HG03378 (cell line): Measurements from ENCODE around the gene DISP2.

Source experiments
- ATAC-seq: cut with Tn5 transposase; IDR thresholded peaks from one replicate; pipeline ENCODE4 v1.9.1; 2021; ENCODE audit warnings: mild to moderate bottlenecking, moderate library complexity; ENCODE audit not compliant: unreplicated experiment

DISP2 gene

GRCh38 chr15:40340740-40341400 lies 17.1 kb upstream of the DISP2 start, which contains the start of gene CCDC9B:
Gene CCDC9B (minus strand): TSS chr15:40340939. CDS start chr15:40340819, 120 bp downstream.
- ATAC-seq, result no peak

- no peak for ATAC-seq
Observed at GRCh38 chr15:40342416-40343320, 15.4 kb upstream of the DISP2 start.

DNA sequence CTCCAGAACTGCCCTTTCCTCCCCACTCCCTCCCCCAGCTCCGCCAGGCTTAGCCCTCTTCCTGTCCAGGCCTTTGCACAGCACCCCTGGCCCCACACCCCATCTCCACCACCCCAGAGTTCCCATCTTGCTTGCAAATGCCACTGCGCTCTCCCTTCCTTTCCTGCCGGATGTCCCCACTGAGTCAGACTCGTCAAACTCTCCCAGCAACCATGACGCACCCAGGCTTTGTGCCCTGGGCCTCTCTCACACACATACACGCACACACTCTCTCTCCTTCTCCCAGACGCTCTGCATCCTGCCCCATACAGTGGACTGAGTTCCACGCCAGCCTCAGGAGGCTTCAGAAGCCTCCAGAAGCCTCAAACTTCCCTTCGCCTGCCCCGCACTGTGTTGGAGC lies 14.5 kb upstream of the DISP2 start:
- ATAC-seq, result no peak

DNA sequence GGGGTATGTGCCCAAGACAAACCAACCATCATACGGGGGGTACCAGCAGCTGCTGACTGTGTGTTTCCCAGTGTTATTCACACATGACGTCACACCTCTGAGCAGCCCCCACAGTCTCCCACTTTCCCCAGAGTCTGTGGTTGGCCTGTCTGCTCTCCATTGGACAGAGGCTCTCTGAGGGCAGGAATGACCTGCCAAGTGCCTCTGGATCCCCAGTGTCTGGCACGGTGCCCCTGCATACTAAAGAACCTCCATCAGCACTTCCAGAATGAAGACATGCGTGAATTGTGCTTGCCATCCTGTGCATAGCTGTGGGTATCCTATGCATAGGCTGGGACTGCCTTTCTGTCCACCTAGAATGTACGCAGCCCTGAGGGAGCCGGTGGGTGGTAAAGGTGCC lies 13.8 kb upstream of the DISP2 start:
- no peak for ATAC-seq

DNA sequence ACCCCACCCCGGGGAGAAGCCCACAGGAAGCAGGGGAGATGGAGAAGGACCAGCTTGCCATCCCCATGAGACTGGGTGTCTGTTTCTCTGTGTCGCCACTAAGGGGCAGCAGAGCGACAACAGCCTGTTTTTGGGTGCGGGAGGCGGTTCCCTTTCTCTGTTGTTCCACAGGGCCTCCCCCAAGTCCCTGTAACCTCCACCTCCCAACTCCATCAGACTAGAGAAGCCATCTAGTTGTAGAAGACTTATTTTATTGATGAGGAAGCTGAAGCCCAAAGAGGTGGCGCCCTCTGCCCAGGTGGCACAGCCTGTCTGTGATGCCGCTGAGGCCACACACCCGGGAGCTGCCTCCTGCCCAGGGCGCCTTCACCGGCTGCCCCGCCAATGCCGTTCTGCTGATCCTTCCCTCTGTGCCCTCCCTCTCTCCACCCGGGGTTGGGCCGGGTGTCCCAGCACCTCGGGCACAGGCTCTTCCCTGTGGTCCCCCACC lies 13.3 kb upstream of the DISP2 start:
- no peak for ATAC-seq

- no peak for ATAC-seq
Observed at GRCh38 chr15:40345225-40345866, 12.7 kb upstream of the DISP2 start.

DNA sequence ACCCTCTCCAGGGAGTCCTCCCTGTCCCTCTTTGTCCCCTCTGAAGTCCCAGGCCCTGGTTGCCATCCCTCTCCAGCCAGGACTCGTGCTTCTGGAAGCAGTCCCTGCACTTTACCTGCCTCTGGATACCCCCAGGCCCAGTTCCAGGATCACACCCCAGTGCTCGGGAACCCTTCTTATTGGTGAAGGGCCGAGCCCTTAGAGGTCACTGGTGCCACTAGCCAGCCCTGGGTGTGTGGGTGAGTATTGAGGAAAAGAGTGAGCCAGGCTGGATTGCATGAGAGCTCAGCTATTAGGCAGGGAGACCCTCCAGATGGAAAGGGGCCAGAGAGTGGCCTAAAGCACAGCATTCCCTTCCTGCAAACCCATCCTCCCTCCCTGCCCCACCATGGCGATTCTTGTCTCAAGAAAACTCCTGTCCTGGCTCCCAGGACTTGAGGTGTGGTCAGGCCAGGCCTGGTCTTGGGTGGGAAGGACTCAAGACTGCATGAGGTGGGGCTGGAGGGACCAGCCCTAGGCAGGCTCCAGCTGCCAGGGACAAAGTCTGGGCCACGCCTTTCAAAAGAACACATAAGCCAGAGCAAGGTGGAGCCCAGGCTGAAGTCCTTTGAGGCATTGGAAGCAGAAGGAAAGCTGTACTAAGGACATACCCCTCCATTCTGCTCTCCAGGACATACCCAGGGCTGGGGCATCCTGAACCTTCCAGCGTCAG lies 12.0 kb upstream of the DISP2 start:
- no peak for ATAC-seq

DNA sequence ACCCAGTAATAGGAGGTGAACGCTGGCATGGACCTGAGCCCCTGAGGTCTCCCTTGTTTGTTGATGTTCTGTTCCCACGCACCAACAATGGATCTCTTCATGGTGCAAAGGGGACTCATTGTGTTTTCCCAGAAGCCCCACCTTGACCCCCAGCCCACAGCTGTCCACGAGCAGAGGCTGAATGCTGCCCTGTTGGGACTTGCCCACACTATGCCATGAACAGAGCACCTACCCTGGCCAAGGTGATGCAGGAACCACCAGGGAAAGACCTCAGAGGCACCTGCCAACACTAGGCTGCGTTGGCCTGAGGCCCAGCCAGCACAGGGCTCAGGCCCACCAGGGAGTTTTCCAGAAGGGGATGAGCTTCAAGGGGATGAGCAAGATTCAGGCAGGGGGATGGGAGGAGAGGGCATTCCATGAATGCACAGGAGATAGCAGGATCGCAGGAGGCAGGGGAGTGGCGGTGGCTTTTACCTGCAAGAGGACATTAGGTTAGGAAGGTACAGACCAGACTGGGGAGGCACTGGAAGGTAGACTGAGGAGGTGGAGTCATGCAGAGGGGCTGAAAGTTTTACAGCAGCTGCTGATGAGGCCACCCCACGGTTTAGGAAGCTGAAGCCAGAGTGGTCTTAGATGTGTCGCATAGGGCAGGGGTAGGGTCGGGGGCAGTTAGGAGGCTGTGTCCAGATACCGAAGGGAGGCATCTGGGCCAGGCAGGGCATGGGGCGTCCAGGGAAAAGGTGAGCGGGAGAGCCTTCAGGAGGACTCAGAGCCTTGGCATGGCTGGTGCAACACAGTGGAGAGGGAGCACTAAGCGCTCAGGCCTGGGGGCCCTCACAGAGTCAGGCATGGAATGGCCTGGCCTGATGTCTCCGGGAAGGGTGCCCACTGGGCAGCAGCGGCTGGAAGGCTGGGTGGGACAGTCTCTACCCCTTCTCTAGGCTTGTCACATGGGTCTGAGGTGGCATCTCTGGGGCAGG lies 11.2 kb upstream of the DISP2 start:
- ATAC-seq, result no peak

GRCh38 chr15:40347559-40348473 lies 10.2 kb upstream of the DISP2 start:
- ATAC-seq, result no peak

DNA sequence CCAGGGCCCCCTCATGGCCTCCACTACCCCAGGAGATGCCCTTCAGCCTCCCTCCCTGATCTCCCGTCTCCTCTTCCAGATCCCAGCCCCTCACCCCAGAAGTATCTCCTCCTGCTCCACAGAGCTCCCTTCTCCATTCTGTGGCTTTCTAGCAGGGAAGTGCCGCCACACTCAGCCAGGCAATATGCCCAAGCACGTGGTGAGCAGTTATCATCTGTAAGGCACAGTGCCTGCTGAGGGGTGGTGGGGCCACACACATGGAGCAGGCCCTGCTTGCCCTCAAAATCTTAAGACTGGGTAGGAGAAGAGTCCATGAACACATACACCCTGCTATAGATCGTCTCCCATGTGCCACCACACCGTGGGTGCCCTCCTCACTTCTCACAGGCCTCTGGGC lies 9.5 kb upstream of the DISP2 start:
- no peak for ATAC-seq

DNA sequence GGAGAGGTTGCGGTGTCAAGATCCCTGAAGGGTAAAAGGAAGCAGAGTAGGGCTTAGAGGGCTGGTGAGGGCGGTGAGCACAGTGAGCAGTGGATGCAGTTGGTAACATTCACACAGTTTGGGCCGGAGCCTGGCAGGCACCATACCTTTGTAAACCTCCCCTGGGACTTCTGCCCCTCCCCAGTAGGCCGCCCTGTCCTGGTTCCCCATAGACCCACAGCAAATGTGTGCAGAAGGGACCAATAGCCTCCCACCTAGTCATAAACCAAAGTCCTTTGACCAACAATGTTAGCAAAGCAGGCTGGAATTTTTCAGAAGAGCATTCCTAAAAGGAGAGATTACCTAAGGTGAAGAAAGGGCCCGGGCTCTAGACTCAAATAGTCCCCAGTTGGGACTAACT lies 8.9 kb upstream of the DISP2 start:
- ATAC-seq, result no peak

DNA sequence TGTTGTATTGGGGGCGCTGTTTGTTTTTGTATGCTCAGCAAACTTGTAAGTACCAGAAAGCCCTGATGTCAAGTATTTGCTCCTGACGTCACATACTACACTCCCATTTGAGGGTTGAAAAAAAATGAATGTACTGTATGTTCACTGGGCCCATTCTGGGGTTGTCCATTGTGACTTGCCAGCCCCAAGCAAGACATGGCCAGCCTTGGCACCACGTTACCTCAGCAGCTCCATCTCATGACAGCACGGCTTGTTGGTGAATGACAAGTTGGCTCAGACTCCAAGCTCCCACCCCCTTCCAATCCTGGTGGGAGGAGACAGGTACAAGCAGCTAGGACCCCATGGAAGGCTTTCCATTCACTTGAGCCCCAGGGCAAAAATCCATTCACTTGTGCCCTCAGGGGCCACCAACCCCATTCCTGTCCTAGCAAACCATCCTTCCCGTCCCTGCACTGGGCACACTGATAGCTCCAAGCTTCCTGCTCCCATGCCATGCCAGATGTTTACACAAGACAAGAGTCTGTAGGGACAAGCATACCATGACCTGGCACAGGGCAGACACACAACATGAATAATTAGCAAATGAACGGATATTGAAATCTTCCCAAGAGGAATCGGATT lies 5.6 kb upstream of the DISP2 start:
- ATAC-seq, result no peak

- no peak for ATAC-seq
Observed at GRCh38 chr15:40353697-40354096, 4.3 kb upstream of the DISP2 start.

GRCh38 chr15:40354408-40355171 lies 3.4 kb upstream of the DISP2 start:
- ATAC-seq, result no peak

GRCh38 chr15:40355976-40356585 lies 1.9 kb upstream of the DISP2 start:
- no peak for ATAC-seq

DNA sequence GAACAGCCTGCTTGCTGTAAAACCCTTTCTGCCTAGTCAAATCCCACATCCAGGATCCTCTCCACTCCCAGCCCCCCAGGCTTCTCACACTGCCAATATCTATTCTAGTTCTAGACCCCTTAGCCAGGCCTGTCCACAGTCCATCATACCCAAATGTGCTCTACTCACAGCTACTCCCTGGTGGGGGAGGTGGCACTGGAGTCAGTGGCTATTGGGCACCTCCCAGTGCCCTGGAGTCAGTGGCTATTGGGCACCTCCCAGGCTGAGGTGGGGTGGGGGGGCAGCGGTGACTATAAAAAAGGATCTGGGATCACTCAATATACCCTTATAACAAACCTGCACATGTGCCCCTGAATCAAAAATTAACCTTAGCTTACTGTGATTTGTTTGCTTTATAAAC lies 773 bp upstream of the DISP2 start:
- no peak for ATAC-seq
